ENCODE data around the gene TXNL1.

TXNL1 gene

DNA sequence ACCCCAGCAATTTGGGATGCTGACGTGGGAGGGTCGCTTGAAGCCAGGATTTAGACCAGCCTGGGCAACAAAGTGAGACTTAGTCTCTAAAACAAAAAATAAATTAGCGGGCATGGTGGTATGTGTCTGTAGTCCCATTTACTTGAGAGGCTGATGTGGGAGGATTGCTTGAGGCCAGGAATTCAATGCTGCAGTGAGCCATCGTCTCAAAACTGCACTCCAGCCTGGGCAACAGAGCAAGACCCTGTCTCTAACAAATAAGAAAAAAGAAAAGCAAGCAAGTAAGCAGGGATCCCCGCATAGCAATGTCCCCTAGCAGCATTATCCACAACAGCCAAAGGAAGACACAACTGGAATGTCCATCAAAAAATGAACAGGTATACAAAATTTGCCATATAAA is 3.4 kb downstream of the TXNL1 start:
- DNase-seq (ENCODE audit: insufficient read length, low spot score) (no peak), FAIRE-seq (no peak)
- TF ChIP-seq CTCF (IDR thresholded peaks at IDR 0.05; ENCODE audit: insufficient read depth, missing control alignments), result no peak

- FAIRE-seq (peak; percentile 100), DNase-seq (ENCODE audit: insufficient read length, low spot score) (no peak)
- no peak for TF ChIP-seq CTCF (IDR thresholded peaks at IDR 0.05; ENCODE audit: insufficient read depth, missing control alignments)
These were observed 6.0 kb downstream of the TXNL1 start for GRCh38 chr18:56632070-56633022.

- TF ChIP-seq CTCF (IDR thresholded peaks at IDR 0.05; ENCODE audit: insufficient read depth, missing control alignments), result no peak
- no peak for FAIRE-seq
- DNase-seq (ENCODE audit: insufficient read length, low spot score), result no peak
These were observed 10.4 kb downstream of the TXNL1 start for GRCh38 chr18:56627991-56628390.

DNA sequence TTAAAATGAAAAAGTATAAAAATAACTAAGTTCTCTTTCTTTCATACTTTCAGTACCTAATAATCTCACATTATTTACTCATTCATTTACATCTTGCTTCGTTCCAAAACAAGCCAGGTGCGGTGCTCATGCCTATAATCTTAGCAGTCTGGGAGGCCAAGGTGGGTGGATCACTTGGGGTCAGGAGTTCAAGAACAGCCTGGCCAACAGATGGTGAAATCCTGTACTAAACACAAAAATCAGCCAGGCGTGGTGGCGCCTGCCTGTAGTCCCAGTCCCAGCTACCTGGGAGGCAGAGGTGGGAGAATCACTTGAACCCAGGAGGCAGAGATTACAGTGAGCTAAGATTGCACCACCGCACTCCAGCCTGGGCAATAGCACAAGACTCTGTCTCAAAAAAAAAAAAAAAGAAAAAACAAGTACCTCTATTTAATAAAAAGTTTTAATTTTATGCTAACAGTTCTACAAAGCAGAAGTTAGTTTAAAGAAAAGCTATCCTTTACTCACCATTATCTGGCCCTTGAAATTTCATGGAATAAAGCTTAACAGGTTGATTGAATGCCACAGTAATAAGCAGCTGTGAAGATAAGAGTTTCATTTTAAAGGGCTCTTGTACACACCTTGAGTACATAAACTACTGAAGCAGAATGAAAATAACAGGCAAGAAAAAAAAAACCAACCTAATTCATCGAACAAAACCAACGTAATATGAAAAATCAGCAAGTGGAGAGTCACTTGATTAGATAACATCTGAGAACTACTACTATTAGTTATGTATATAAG is 22.5 kb downstream of the TXNL1 start:
- TF ChIP-seq CTCF (IDR thresholded peaks at IDR 0.05; ENCODE audit: insufficient read depth, missing control alignments), result no peak
- FAIRE-seq (no peak), DNase-seq (ENCODE audit: insufficient read length, low spot score) (no peak)

- peak; percentile 97 for FAIRE-seq
- DNase-seq (ENCODE audit: insufficient read length, low spot score), result no peak
- TF ChIP-seq CTCF (IDR thresholded peaks at IDR 0.05; ENCODE audit: insufficient read depth, missing control alignments), result no peak
These were observed 31.8 kb downstream of the TXNL1 start for GRCh38 chr18:56606618-56607017.

GRCh38 chr18:56598422-56598821 is 40.0 kb downstream of the TXNL1 start:
- FAIRE-seq, result no peak

More at GRCh38 chr18:56598422-56598821, 40.0 kb downstream of the TXNL1 start:
- no peak for DNase-seq (ENCODE audit: insufficient read length, low spot score)
- TF ChIP-seq CTCF (IDR thresholded peaks at IDR 0.05; ENCODE audit: insufficient read depth, missing control alignments), result no peak
